HepG2 (cell line): ENCODE results near the gene SNRPD3. TPM values are rescaled to one million over a fixed set of nuclear protein-coding genes. Genes with fewer than 3 reads are reported as not detected.

Experiments
- FIP1L1 ChIP-seq: fragments of 200-400 bp; formaldehyde crosslinking; IDR thresholded peaks from 2 replicates; pipeline ENCODE4 v1.6.1; 2018; ENCODE audit warnings: low read depth, mild to moderate bottlenecking, low read length, moderate library complexity, borderline replicate concordance; ENCODE audit not compliant: insufficient read depth
- ZBTB34 ChIP-seq: sonication (generic); formaldehyde crosslinking; IDR thresholded peaks from 2 replicates; pipeline ENCODE4 v1.8.0; 2022; ENCODE audit warnings: mild to moderate bottlenecking, missing genetic modification reagents
- ZKSCAN5 ChIP-seq: sonication (generic); formaldehyde crosslinking; IDR thresholded peaks from 2 replicates; pipeline ENCODE4 v1.5.1; 2020; ENCODE audit warnings: mild to moderate bottlenecking, missing genetic modification reagents
- ZNF207 ChIP-seq: fragments of 450-650 bp; IDR thresholded peaks from 2 replicates; pipeline ENCODE4 v1.6.1; 2016; ENCODE audit warnings: antibody characterized with exemption, borderline replicate concordance
- ZNF280B ChIP-seq: sonication (generic); formaldehyde crosslinking; IDR thresholded peaks from 2 replicates; pipeline ENCODE4 v1.5.0; 2020; ENCODE audit warnings: missing genetic modification reagents, mild to moderate bottlenecking, borderline replicate concordance
- ZNF510 ChIP-seq: sonication (generic); formaldehyde crosslinking; IDR thresholded peaks from 2 replicates; pipeline ENCODE4 v1.4.0; 2020; ENCODE audit warnings: low read depth, mild to moderate bottlenecking, missing genetic modification reagents
- ZNF614 ChIP-seq: IDR thresholded peaks from 2 replicates; pipeline ENCODE4 v1.6.1; 2018; ENCODE audit warnings: missing biosample characterization, missing genetic modification reagents, inconsistent platforms, borderline replicate concordance
- ZNF883 ChIP-seq: sonication (generic); formaldehyde crosslinking; IDR thresholded peaks from 2 replicates; pipeline ENCODE4 v1.5.1; 2020; ENCODE audit warnings: mild to moderate bottlenecking, missing genetic modification reagents; ENCODE audit errors: not compliant biosample characterization
- ZSCAN5A ChIP-seq: sonication (generic); formaldehyde crosslinking; IDR thresholded peaks from 2 replicates; pipeline ENCODE4 v1.8.0; 2022; ENCODE audit warnings: mild to moderate bottlenecking, missing genetic modification reagents, borderline replicate concordance
- polyA plus RNA-seq, 8 experiments: library from polyadenylated mRNA; depleted of rRNA in 3 of 8; stranded (reverse) in 7 of 8; unstranded in 1 of 8; fragments of >200 nt; fragmentation: Illumina TruSeq in 4 of 8; extraction: Trizol in 4 of 8; gene quantifications; 2 replicates each; pipeline versions ENCODE4 v1.2.1 to v1.2.3, GENCODE V29; 2011 to 2016; ENCODE audit warnings: low read depth in 4 of 8, missing spikeins in 1 of 8, mixed read lengths in 1 of 8; ENCODE audit not compliant: insufficient read depth in 1 of 8
- total RNA-seq, 5 experiments: library from RNA; depleted of rRNA; stranded (reverse); fragments of >200 nt; fragmentation: Illumina TruSeq; extraction: Trizol; gene quantifications; 2 replicates each; pipeline ENCODE4 v1.2.3, GENCODE V29; 2016; ENCODE audit warnings: low read depth in 1 of 5

SNRPD3 gene
- total and polyA plus RNA-seq, 2 of the 13 experiments (the other 11 are each of a cell fraction or from before 2014, with no cell fraction given): 110 to 209 TPM

- no peak for TF ChIP-seq ZNF280B (CRISPR knock-in tag)
- TF ChIP-seq ZNF883: no peak
- 0 out of 2 replicates have a peak, but pooled peaks have one; percentile 66 for TF ChIP-seq ZNF614
- no peak for TF ChIP-seq ZNF207
- TF ChIP-seq ZSCAN5A: peak; percentile 39; the same call in 1 of the 2 replicates
- peak; percentile 64; the same call in 1 of the 2 replicates for TF ChIP-seq ZBTB34
- TF ChIP-seq ZKSCAN5 (CRISPR knock-in tag): no peak
- TF ChIP-seq FIP1L1: no peak
- no peak for TF ChIP-seq ZNF510 (CRISPR knock-in tag)
Measured at GRCh38 chr22:24525416-24526037, 30.3 kb upstream of the SNRPD3 start (continued).
